H9 (cell line): ENCODE measurements around the gene NKX2-3. TPM values are rescaled to one million over a fixed set of nuclear protein-coding genes. Genes with fewer than 3 reads are reported as not detected.

Experiments used
- DNase-seq: peaks from one replicate; pipeline ENCODE4 v3.0.0-alpha.2; 2017
- H2AFZ ChIP-seq: one replicate; pipeline ENCODE4 v1.6.1; 2013; ENCODE audit warnings: mild to moderate bottlenecking, low read length, control low read depth, moderate library complexity
- H2AK5ac ChIP-seq: 2 replicates; pipeline ENCODE4 v1.6.1; 2013; ENCODE audit warnings: low read length, control low read depth, mixed read lengths; ENCODE audit not compliant: insufficient read length
- H2BK120ac ChIP-seq: one replicate; pipeline ENCODE4 v1.6.1; 2013; ENCODE audit warnings: low read depth, mild to moderate bottlenecking, low read length, control low read depth, inconsistent platforms; ENCODE audit not compliant: poor library complexity, severe bottlenecking
- H2BK12ac ChIP-seq: 2 replicates; pipeline ENCODE4 v1.6.1; 2013; ENCODE audit warnings: low read length, control low read depth, mixed read lengths, low read depth; ENCODE audit not compliant: insufficient read length
- H2BK15ac ChIP-seq: 2 replicates; pipeline ENCODE4 v1.6.1; 2013; ENCODE audit warnings: low read depth, low read length, control low read depth
- H2BK20ac ChIP-seq: one replicate; pipeline ENCODE4 v1.6.1; 2013; ENCODE audit warnings: low read depth, mild to moderate bottlenecking, low read length, control low read depth, inconsistent platforms; ENCODE audit not compliant: poor library complexity, severe bottlenecking
- H2BK5ac ChIP-seq: 2 replicates; pipeline ENCODE4 v1.6.1; 2013; ENCODE audit warnings: low read length, control low read depth, mixed read lengths; ENCODE audit not compliant: insufficient read length
- H3K14ac ChIP-seq: 2 replicates; pipeline ENCODE4 v1.6.1; 2013; ENCODE audit warnings: low read length, control low read depth; ENCODE audit not compliant: insufficient read depth
- H3K18ac ChIP-seq: 2 replicates; pipeline ENCODE4 v1.6.1; 2013; ENCODE audit warnings: low read depth, mild to moderate bottlenecking, mixed read lengths, low read length, control low read depth; ENCODE audit not compliant: insufficient read length
- H3K23ac ChIP-seq: 2 replicates; pipeline ENCODE4 v1.6.1; 2013; ENCODE audit warnings: low read length, control low read depth, mixed read lengths, low read depth; ENCODE audit not compliant: insufficient read length
- H3K23me2 ChIP-seq: 2 replicates; pipeline ENCODE4 v1.6.1; 2013; ENCODE audit warnings: low read depth, mild to moderate bottlenecking, mixed read lengths, low read length, control low read depth; ENCODE audit not compliant: insufficient read length, poor library complexity, severe bottlenecking
- H3K27ac ChIP-seq: 2 replicates; pipeline ENCODE4 v1.5.1; 2013; ENCODE audit warnings: low read length, control low read depth, mixed read lengths, low read depth; ENCODE audit not compliant: insufficient read length
- H3K27me3 ChIP-seq: 2 replicates; pipeline ENCODE4 v1.6.1; 2013; ENCODE audit warnings: low read length, control low read depth, inconsistent platforms; ENCODE audit not compliant: insufficient read depth
- H3K4ac ChIP-seq: 2 replicates; pipeline ENCODE4 v1.6.1; 2013; ENCODE audit warnings: low read depth, mild to moderate bottlenecking, control low read depth, inconsistent platforms, low read length, moderate library complexity
- H3K4me1 ChIP-seq: 2 replicates; pipeline ENCODE4 v1.6.1; 2013; ENCODE audit warnings: low read length, control low read depth, inconsistent platforms; ENCODE audit not compliant: insufficient read depth
- H3K4me2 ChIP-seq: 2 replicates; pipeline ENCODE4 v1.6.1; 2013; ENCODE audit warnings: low read length, control low read depth, mixed read lengths; ENCODE audit not compliant: insufficient read length, insufficient read depth
- H3K56ac ChIP-seq: 2 replicates; pipeline ENCODE4 v1.6.1; 2013; ENCODE audit warnings: low read depth, mild to moderate bottlenecking, mixed read lengths, low read length, control low read depth; ENCODE audit not compliant: insufficient read length
- H3K79me1 ChIP-seq: 2 replicates; pipeline ENCODE4 v1.6.1; 2013; ENCODE audit warnings: low read depth, mild to moderate bottlenecking, moderate library complexity, low read length, control low read depth, inconsistent platforms; ENCODE audit not compliant: insufficient read depth, poor library complexity, severe bottlenecking
- H3K79me2 ChIP-seq: 2 replicates; pipeline ENCODE4 v1.6.1; 2013; ENCODE audit warnings: low read length, control low read depth, inconsistent platforms; ENCODE audit not compliant: insufficient read depth
- H3K9ac ChIP-seq: 2 replicates; pipeline ENCODE4 v1.6.1; 2013; ENCODE audit warnings: low read length, control low read depth, mixed read lengths; ENCODE audit not compliant: insufficient read length; ENCODE audit errors: extremely low read depth
- H3K9me3 ChIP-seq: one replicate; pipeline ENCODE4 v1.6.1; 2013; ENCODE audit warnings: low read depth, low read length, inconsistent platforms; ENCODE audit not compliant: control insufficient read depth
- H3T11ph ChIP-seq: one replicate; pipeline ENCODE4 v1.6.1; 2013; ENCODE audit warnings: mild to moderate bottlenecking, low read length, control low read depth, inconsistent platforms
- H4K20me1 ChIP-seq: one replicate; pipeline ENCODE4 v1.6.1; 2013; ENCODE audit not compliant: control insufficient read depth, insufficient read length, insufficient read depth
- H4K5ac ChIP-seq: 2 replicates; pipeline ENCODE4 v1.6.1; 2013; ENCODE audit warnings: low read depth, mild to moderate bottlenecking, mixed read lengths, low read length, control low read depth; ENCODE audit not compliant: insufficient read length
- H4K8ac ChIP-seq: replicated peaks from 2 replicates; pipeline ENCODE4 v1.6.1; 2013; ENCODE audit warnings: low read length, control low read depth, mixed read lengths, low read depth; ENCODE audit not compliant: insufficient read length
- H4K91ac ChIP-seq: 2 replicates; pipeline ENCODE4 v1.6.1; 2013; ENCODE audit warnings: low read depth, mild to moderate bottlenecking, moderate library complexity, mixed read lengths, low read length, control low read depth; ENCODE audit not compliant: insufficient read length
- H3K27ac Mint-ChIP-seq, 3 experiments: 2 replicates in 2 of 3; 3 replicates in 1 of 3; pipeline ENCODE4 v1.8.0; 2020 to 2021; ENCODE audit warnings: mixed read lengths in 3 of 3, mild to moderate bottlenecking in 1 of 3, moderate library complexity in 1 of 3
- H3K27me3 Mint-ChIP-seq: 2 replicates; pipeline ENCODE4 v1.8.0; 2021; ENCODE audit warnings: low read depth, mild to moderate bottlenecking, moderate library complexity, mixed read lengths
- H3K36me3 Mint-ChIP-seq, 3 experiments: 2 replicates in 2 of 3; 3 replicates in 1 of 3; pipeline ENCODE4 v1.8.0; 2020 to 2021; ENCODE audit warnings: low read depth in 3 of 3, mixed read lengths in 3 of 3; ENCODE audit not compliant: insufficient read depth in 1 of 3
- H3K4me1 Mint-ChIP-seq, 2 experiments: 2 replicates each; pipeline ENCODE4 v1.8.0; 2020; ENCODE audit warnings: mixed read lengths in 2 of 2
- H3K4me3 Mint-ChIP-seq, 2 experiments: 2 replicates in 1 of 2; 3 replicates in 1 of 2; pipeline ENCODE4 v1.8.0; 2020 to 2021; ENCODE audit warnings: mild to moderate bottlenecking in 2 of 2, mixed read lengths in 2 of 2, moderate library complexity in 1 of 2
- H3K9me3 Mint-ChIP-seq, 2 experiments: 2 replicates in 1 of 2; 3 replicates in 1 of 2; pipeline ENCODE4 v1.8.0; 2020; ENCODE audit warnings: mild to moderate bottlenecking in 2 of 2, mixed read lengths in 2 of 2, moderate library complexity in 1 of 2
- CTCF ChIP-seq: fragments of 200-600 bp; sonication (generic); conservative IDR thresholded peaks from 3 replicates; pipeline ENCODE4 v1.8.0; 2021; ENCODE audit warnings: antibody characterized with exemption, mild to moderate bottlenecking
- WGBS: extraction: QIAGEN DNeasy Blood & Tissue Kit; methylation state at CpG from one replicate; pipeline ENCODE4 v1.1.7; 2013; ENCODE audit warnings: missing lambda C conversion rate, low lambda C conversion rate, mixed read lengths; ENCODE audit not compliant: insufficient read length; ENCODE audit errors: extremely low coverage; 5-methylcytosine and 5-hydroxymethylcytosine counted together
- total RNA-seq: library from RNA; stranded (reverse); gene quantifications from 2 replicates; pipeline ENCODE4 v1.2.1, GENCODE V29; 2021

NKX2-3 gene
- total RNA-seq, 1 experiment from 2014 or later = not detected

GRCh38 chr10:99551616-99552015 lies 18.9 kb downstream of the NKX2-3 start:
- Histone ChIP-seq H3K27me3 (peaks cover 3% of the 10 kb centered on the region; the same call in 1 of the 2 replicates), H3T11ph (no peak overlapping the region), H3K18ac (no peak overlapping the region), H2AFZ (no peak overlapping the region), H3K4me1 (no peaks in the 10 kb centered on the region), H4K8ac (no peak overlapping the region), H2AK5ac (no peak overlapping the region), H3K9ac (no peak overlapping the region), H2BK120ac (no peak overlapping the region), H3K4ac (no peak overlapping the region), H3K79me2 (no peaks in the 10 kb centered on the region), H4K91ac (no peak overlapping the region), H4K5ac (no peak overlapping the region), H2BK5ac (no peak overlapping the region), H4K20me1 (no peaks in the 10 kb centered on the region), H3K23ac (no peak overlapping the region), H2BK15ac (no peak overlapping the region), H2BK20ac (no peak overlapping the region), H3K79me1 (no peaks in the 10 kb centered on the region), H2BK12ac (no peak overlapping the region), H3K56ac (no peak overlapping the region), H3K23me2 (no peaks in the 10 kb centered on the region), H3K4me2 (no peak overlapping the region), H3K14ac (no peak overlapping the region), H3K9me3 (no peaks in the 10 kb centered on the region), H3K27ac (no peak overlapping the region)
- H3K9me3 Mint-ChIP-seq = no peaks in the 10 kb centered on the region
- DNase-seq = no peak
- no peak overlapping the region for H3K4me3 Mint-ChIP-seq
- TF ChIP-seq CTCF = no peak
- H3K27ac Mint-ChIP-seq = no peak overlapping the region
- peaks cover 20 to 21% of the 10 kb centered on the region in 2 experiments for H3K4me1 Mint-ChIP-seq
- no CpG with 5 or more reads among the region's 3 CpGs for WGBS
- H3K27me3 Mint-ChIP-seq = peaks cover 87% of the 10 kb centered on the region
- H3K36me3 Mint-ChIP-seq = no peaks in the 10 kb centered on the region
